Ishikawa (cell line): ENCODE results near the gene RFX8.

Source experiments
- CEBPB ChIP-seq: IDR thresholded peaks from 2 replicates; pipeline ENCODE4 v1.6.1; 2012
- EGR1 ChIP-seq: IDR thresholded peaks from 2 replicates; pipeline ENCODE4 v1.6.1; 2012
- REST ChIP-seq: IDR thresholded peaks from 2 replicates; pipeline ENCODE4 v1.6.1; 2012; ENCODE audit warnings: low read depth, mild to moderate bottlenecking
- TAF1 ChIP-seq: IDR thresholded peaks from 2 replicates; pipeline ENCODE4 v1.6.1; 2012; ENCODE audit warnings: low read depth, mild to moderate bottlenecking
- YY1 ChIP-seq: IDR thresholded peaks from 2 replicates; pipeline ENCODE4 v1.6.1; 2012; ENCODE audit warnings: low read depth
- TF ChIP-seq, protein P1 (sequence below): IDR thresholded peaks from 2 replicates; pipeline ENCODE4 v1.6.1; 2012

DNA sequence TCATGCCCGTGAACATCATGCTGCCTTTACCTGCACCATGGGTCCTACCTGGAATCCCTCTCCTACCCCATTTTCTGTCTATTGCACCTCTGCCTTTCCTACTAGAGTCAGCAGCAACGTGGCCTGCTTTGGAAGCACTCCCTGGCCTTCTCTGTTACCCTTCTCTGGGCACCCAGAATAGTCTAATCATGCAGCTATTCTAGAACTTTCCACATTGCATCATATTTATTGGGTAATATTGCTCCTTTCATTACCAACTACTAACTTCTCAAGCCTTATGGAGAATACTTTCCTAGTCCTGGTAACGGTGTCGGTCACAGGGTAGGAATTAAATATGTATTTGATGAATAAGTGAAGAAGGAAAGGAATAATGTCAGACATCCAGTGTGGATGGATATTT is 54.3 kb downstream of the RFX8 start:
- TF ChIP-seq REST (no peak), TAF1 (no peak), CEBPB (no peak), EGR1 (no peak), YY1 (no peak)
- TF ChIP-seq, protein P1, sequence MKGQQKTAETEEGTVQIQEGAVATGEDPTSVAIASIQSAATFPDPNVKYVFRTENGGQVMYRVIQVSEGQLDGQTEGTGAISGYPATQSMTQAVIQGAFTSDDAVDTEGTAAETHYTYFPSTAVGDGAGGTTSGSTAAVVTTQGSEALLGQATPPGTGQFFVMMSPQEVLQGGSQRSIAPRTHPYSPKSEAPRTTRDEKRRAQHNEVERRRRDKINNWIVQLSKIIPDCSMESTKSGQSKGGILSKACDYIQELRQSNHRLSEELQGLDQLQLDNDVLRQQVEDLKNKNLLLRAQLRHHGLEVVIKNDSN: no peak
